ENCODE measurements around the gene PODXL2.

- TF ChIP-seq POLR2A (IDR thresholded peaks at IDR 0.05) (no peak), CTCF (IDR thresholded peaks at IDR 0.05) (no peak)
Observed at GRCh38 chr3:127655641-127656040, 26.7 kb downstream of the PODXL2 start.
